Mesenchymal stem cell (in vitro differentiated cells and primary cell): Measurements from ENCODE around the gene DPYD.

Experiments
- DNase-seq: peaks from one replicate; pipeline ENCODE4 v3.0.0-alpha.2; 2013
- H2AFZ ChIP-seq: one replicate; pipeline ENCODE4 v1.6.1; 2013; ENCODE audit warnings: low read depth, mild to moderate bottlenecking, control low read depth, inconsistent platforms, low read length, moderate library complexity
- H2AK5ac ChIP-seq: 2 replicates; pipeline ENCODE4 v1.6.1; 2013; ENCODE audit warnings: low read length, moderate library complexity, mild to moderate bottlenecking, inconsistent platforms; ENCODE audit not compliant: severe bottlenecking
- H2BK120ac ChIP-seq: one replicate; pipeline ENCODE4 v1.6.1; 2013; ENCODE audit warnings: low read depth, mild to moderate bottlenecking, inconsistent platforms, low read length, moderate library complexity
- H2BK12ac ChIP-seq, 2 experiments: one replicate each; pipeline ENCODE4 v1.6.1; 2013; ENCODE audit warnings: inconsistent platforms in 2 of 2, low read length in 2 of 2, mild to moderate bottlenecking in 2 of 2, moderate library complexity in 2 of 2, control low read depth in 1 of 2
- H2BK15ac ChIP-seq: one replicate; pipeline ENCODE4 v1.6.1; 2013; ENCODE audit warnings: mild to moderate bottlenecking, low read depth, inconsistent platforms; ENCODE audit not compliant: poor library complexity, severe bottlenecking
- H2BK5ac ChIP-seq: 2 replicates; pipeline ENCODE4 v1.6.1; 2013; ENCODE audit warnings: low read depth, mild to moderate bottlenecking, low read length, control low read depth, inconsistent platforms; ENCODE audit not compliant: poor library complexity, severe bottlenecking
- H3K14ac ChIP-seq, 2 experiments: one replicate each; pipeline ENCODE4 v1.6.1; 2013; ENCODE audit warnings: inconsistent platforms in 2 of 2, low read length in 2 of 2, control low read depth in 1 of 2, mild to moderate bottlenecking in 1 of 2, moderate library complexity in 1 of 2
- H3K18ac ChIP-seq, 2 experiments: one replicate each; pipeline ENCODE4 v1.6.1; 2013; ENCODE audit warnings: inconsistent platforms in 2 of 2, low read length in 2 of 2, control low read depth in 1 of 2, low read depth in 1 of 2, mild to moderate bottlenecking in 1 of 2
- H3K23ac ChIP-seq, 2 experiments: one replicate each; pipeline ENCODE4 v1.6.1; 2013; ENCODE audit warnings: inconsistent platforms in 2 of 2, low read length in 2 of 2, mild to moderate bottlenecking in 2 of 2, moderate library complexity in 2 of 2, control low read depth in 1 of 2
- H3K27ac ChIP-seq: 2 replicates; pipeline ENCODE4 v1.5.1; 2013; ENCODE audit warnings: mild to moderate bottlenecking, moderate library complexity, low read length, control low read depth, inconsistent platforms; ENCODE audit not compliant: poor library complexity, severe bottlenecking
- H3K27me3 ChIP-seq, 2 experiments: 2 replicates each; pipeline versions ENCODE4 v1.6.1 to v1.7.0; 2013; ENCODE audit warnings: low read length in 2 of 2, mild to moderate bottlenecking in 2 of 2, moderate library complexity in 2 of 2, control low read depth in 1 of 2, inconsistent platforms in 1 of 2; ENCODE audit not compliant: control insufficient read depth in 1 of 2, insufficient read depth in 1 of 2
- H3K36me3 ChIP-seq, 2 experiments: 2 replicates each; pipeline versions ENCODE4 v1.6.1 to v1.7.0; 2013; ENCODE audit warnings: low read length in 2 of 2, control low read depth in 1 of 2, inconsistent platforms in 1 of 2, low read depth in 1 of 2, mild to moderate bottlenecking in 1 of 2; ENCODE audit not compliant: insufficient read depth in 2 of 2, control insufficient read depth in 1 of 2
- H3K4ac ChIP-seq, 2 experiments: one replicate each; pipeline ENCODE4 v1.6.1; 2013; ENCODE audit warnings: inconsistent platforms in 2 of 2, low read length in 2 of 2, mild to moderate bottlenecking in 2 of 2, moderate library complexity in 2 of 2, control low read depth in 1 of 2, low read depth in 1 of 2
- H3K4me1 ChIP-seq: 2 replicates; pipeline ENCODE4 v1.6.1; 2013; ENCODE audit warnings: low read depth, low read length, control low read depth; ENCODE audit not compliant: control insufficient read depth, insufficient read depth
- H3K4me2 ChIP-seq: 2 replicates; pipeline ENCODE4 v1.6.1; 2013; ENCODE audit warnings: low read length, mild to moderate bottlenecking, inconsistent platforms; ENCODE audit not compliant: poor library complexity, severe bottlenecking
- H3K4me3 ChIP-seq, 2 experiments: 2 replicates each; pipeline versions ENCODE4 v1.5.1 to v1.7.0; 2013; ENCODE audit warnings: low read length in 2 of 2, mild to moderate bottlenecking in 2 of 2, control low read depth in 1 of 2, low read depth in 1 of 2; ENCODE audit not compliant: insufficient read depth in 1 of 2
- H3K79me1 ChIP-seq: replicated peaks from 2 replicates; pipeline ENCODE4 v1.6.1; 2013; ENCODE audit warnings: mild to moderate bottlenecking, control low read depth, low read length, inconsistent platforms; ENCODE audit not compliant: poor library complexity, severe bottlenecking
- H3K9ac ChIP-seq: 2 replicates; pipeline ENCODE4 v1.7.0; 2013; ENCODE audit warnings: mild to moderate bottlenecking, low read length, moderate library complexity
- H3K9me3 ChIP-seq: 2 replicates; pipeline ENCODE4 v1.7.0; 2013; ENCODE audit warnings: mild to moderate bottlenecking, low read length; ENCODE audit not compliant: control insufficient read depth
- H4K8ac ChIP-seq: one replicate; pipeline ENCODE4 v1.6.1; 2013; ENCODE audit warnings: inconsistent platforms, mild to moderate bottlenecking, low read length, moderate library complexity
- H4K91ac ChIP-seq: one replicate; pipeline ENCODE4 v1.6.1; 2013; ENCODE audit warnings: mild to moderate bottlenecking, low read length, inconsistent platforms
- WGBS: methylation state at CpG from one replicate; pipeline ENCODE4 v1.1.7; 2013; ENCODE audit warnings: mixed read lengths; 5-methylcytosine and 5-hydroxymethylcytosine counted together

Gene DPYD

DNA sequence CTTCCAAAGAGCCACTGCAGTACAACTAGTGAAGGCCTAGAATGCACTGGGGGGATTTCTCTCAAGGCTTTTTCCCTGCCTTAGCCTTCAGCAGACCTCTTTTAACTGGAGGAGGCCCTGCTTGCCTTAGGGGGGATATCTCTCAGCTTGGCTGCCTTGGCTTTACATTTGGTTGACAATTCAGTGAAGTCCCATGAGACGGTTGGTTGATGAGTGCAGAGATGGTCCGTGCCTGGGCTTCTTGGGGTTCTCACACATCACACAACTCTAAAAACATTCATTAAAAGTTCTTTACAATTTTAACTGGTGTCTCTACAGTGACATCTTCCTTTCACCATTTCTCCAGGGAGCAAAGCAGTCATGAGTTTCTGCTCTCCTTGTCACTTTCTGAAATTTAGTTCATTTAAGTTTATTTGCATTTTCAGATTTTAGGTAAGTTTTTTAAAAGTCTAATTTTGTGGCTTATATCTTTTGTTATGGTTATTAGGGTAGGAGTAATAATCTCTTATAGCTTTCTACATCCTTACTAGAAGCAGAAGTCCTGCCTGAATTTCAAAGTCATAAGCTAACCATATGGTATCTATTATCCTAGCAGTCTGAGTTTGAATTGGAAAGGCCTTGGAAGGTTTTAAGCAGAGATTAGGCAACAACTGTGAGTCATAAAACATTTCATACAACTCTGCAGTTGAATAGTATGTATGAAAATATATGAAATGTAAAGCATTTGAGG is 487.6 kb downstream of the DPYD start:
- peak overlapping the region; percentile 18 for H3K9ac ChIP-seq

GRCh38 chr1:97427371-97427770 is 493.5 kb downstream of the DPYD start:
- Histone ChIP-seq H2BK15ac (no peak overlapping the region), H3K79me1 (no peaks in the 10 kb centered on the region), H4K91ac (no peak overlapping the region), H2AK5ac (no peak overlapping the region), H2BK12ac (no peak overlapping the region), H3K14ac (no peak overlapping the region), H3K27ac (no peak overlapping the region), H2AFZ (no peak overlapping the region), H3K27me3 (no peaks in the 10 kb centered on the region), H2BK120ac (no peak overlapping the region), H4K8ac (no peak overlapping the region), H3K36me3 (no peaks in the 10 kb centered on the region), H2BK5ac (no peak overlapping the region), H3K18ac (no peak overlapping the region), H3K23ac (no peak overlapping the region), H3K9ac (no peak overlapping the region), H3K9me3 (no peaks in the 10 kb centered on the region), H3K4ac (no peak overlapping the region), H3K4me1 (no peaks in the 10 kb centered on the region), H3K4me3 (no peak overlapping the region), H3K4me2 (no peak overlapping the region)
- no peak for DNase-seq
- 90% methylated on average over 3 of the region's 3 CpGs for WGBS

More for the DNA sequence above, 487.6 kb downstream of the DPYD start:
- Histone ChIP-seq H2BK12ac (no peak overlapping the region), H3K4me2 (no peak overlapping the region), H2BK5ac (no peak overlapping the region), H4K8ac (peak overlapping the region; percentile 30), H3K79me1 (peaks cover 2% of the 10 kb centered on the region), H2AK5ac (no peak overlapping the region), H3K14ac (no peak overlapping the region), H3K18ac (peak overlapping the region in 1 of 2 experiments; percentile 34), H3K9me3 (no peaks in the 10 kb centered on the region), H3K27me3 (no peaks in the 10 kb centered on the region), H3K23ac (no peak overlapping the region), H2AFZ (no peak overlapping the region), H2BK15ac (no peak overlapping the region), H3K36me3 (no peaks in the 10 kb centered on the region), H3K27ac (no peak overlapping the region), H4K91ac (no peak overlapping the region), H2BK120ac (no peak overlapping the region), H3K4me3 (no peak overlapping the region), H3K4ac (no peak overlapping the region), H3K4me1 (no peaks in the 10 kb centered on the region)
- DNase-seq: peak; percentile 50
- 93% methylated on average over 2 of the region's 2 CpGs for WGBS

GRCh38 chr1:97424209-97424608 is 496.6 kb downstream of the DPYD start:
- Histone ChIP-seq H3K79me1 (no peaks in the 10 kb centered on the region), H3K4me3 (no peak overlapping the region), H3K4ac (no peak overlapping the region), H2BK5ac (no peak overlapping the region), H3K14ac (no peak overlapping the region), H3K27ac (no peak overlapping the region), H3K36me3 (no peaks in the 10 kb centered on the region), H3K18ac (no peak overlapping the region), H3K27me3 (no peaks in the 10 kb centered on the region), H2BK120ac (no peak overlapping the region), H2AFZ (no peak overlapping the region), H2AK5ac (no peak overlapping the region), H4K91ac (no peak overlapping the region), H3K9me3 (no peaks in the 10 kb centered on the region), H3K23ac (no peak overlapping the region), H2BK15ac (no peak overlapping the region), H3K4me2 (no peak overlapping the region), H3K4me1 (no peaks in the 10 kb centered on the region), H4K8ac (no peak overlapping the region), H2BK12ac (no peak overlapping the region), H3K9ac (no peak overlapping the region)
- WGBS: 100% methylated on average over 1 of the region's 1 CpG
- no peak for DNase-seq

GRCh38 chr1:97423403-97423802 is 497.4 kb downstream of the DPYD start:
- Histone ChIP-seq H3K4me2 (no peak overlapping the region), H3K79me1 (no peaks in the 10 kb centered on the region), H3K27me3 (no peaks in the 10 kb centered on the region), H2BK12ac (no peak overlapping the region), H4K8ac (no peak overlapping the region), H2BK120ac (no peak overlapping the region), H2BK5ac (no peak overlapping the region), H3K23ac (no peak overlapping the region), H3K4me1 (no peaks in the 10 kb centered on the region), H2AK5ac (no peak overlapping the region), H3K9ac (no peak overlapping the region), H3K36me3 (no peaks in the 10 kb centered on the region), H3K4ac (no peak overlapping the region), H3K27ac (no peak overlapping the region), H3K9me3 (no peaks in the 10 kb centered on the region), H3K18ac (no peak overlapping the region), H2BK15ac (no peak overlapping the region), H3K4me3 (no peak overlapping the region), H4K91ac (no peak overlapping the region), H2AFZ (no peak overlapping the region), H3K14ac (no peak overlapping the region)
- DNase-seq: no peak
- whole genome bisulfite sequencing: 89% methylated on average over 2 of the region's 2 CpGs
